HG03060 (cell line): ENCODE measurements around the gene IGF1R.

ENCODE experiments used
- ATAC-seq: cut with Tn5 transposase; IDR thresholded peaks from one replicate; pipeline ENCODE4 v1.9.1; 2021; ENCODE audit warnings: low read depth, moderate number of reproducible peaks; ENCODE audit not compliant: unreplicated experiment

Gene IGF1R

DNA sequence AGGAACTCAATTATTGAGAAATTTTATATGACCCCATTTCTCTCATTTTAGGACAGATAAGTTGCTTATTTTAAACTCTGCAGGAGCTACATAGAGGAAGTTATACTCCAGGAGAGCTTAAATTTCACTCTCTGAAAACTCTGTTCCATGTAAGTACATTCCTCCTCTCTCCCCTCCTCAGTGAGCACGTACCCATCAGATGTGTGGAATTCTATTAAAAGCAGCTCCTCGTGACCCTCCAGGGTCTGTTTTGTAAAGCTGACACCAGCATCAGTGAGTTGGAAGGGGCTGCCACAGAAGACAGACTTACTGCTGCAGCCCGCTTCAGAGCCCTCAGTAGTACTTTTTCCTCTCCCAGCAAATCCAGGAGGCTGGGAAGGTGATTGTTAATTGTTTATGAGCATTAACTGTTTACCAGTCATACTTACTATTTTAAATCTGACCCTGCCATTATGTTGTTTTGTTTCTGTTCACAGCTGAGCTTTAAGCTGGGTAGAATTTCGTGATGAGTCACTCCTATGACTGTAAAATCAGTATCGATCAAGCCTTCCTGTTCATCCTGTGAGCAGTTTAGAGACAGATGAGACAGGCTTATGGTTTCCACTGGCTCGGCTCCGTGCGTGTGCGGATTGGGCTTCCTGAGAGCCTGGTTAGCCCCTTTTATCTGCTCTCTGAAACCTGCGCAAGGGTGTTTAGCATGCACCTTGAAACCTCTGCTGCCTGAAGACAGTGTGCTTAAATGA is 20.4 kb downstream of the IGF1R start:
- ATAC-seq = peak; percentile 44

GRCh38 chr15:98669638-98670037 is 21.3 kb downstream of the IGF1R start:
- ATAC-seq = no peak

- no peak for ATAC-seq
Observed at GRCh38 chr15:98671060-98672008, 23.0 kb downstream of the IGF1R start.

- no peak for ATAC-seq
Observed at GRCh38 chr15:98673133-98673532, 24.8 kb downstream of the IGF1R start.

- ATAC-seq = no peak
Observed at GRCh38 chr15:98674336-98674735, 26.0 kb downstream of the IGF1R start.

DNA sequence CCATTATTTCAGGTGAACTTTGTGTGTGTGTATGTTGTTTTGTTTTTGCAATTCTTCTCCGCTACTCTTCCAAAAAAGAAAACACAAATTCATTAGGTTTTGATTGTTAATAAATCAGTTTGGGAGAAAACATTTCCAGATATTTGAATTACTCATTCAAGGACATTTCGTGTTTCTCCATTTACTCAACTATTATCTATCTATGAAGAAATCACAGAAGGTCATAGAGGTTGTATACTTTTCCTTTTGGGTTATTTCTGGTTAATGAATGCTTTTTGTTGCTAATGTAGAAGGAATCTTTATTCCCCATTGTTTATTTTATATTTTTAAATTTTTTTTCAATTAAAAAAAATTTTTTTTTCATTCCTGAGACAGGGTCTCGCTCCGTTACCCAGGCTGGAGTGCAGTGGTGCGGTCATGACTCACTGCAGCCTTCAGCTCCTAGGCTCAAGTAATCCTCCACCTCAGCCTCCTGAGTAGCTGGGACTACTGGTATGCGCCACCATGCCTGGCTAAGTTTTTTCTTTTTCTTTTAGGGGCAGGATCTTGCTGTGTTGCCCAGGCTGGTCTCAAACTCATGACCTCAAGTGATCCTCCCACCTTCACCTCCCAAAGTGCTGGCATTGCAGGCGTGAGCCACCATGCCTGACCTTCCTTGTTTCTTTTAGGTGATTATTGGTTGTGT is 28.4 kb downstream of the IGF1R start:
- ATAC-seq = no peak

GRCh38 chr15:98677345-98678059 is 29.2 kb downstream of the IGF1R start:
- no peak for ATAC-seq

- no peak for ATAC-seq
Observed at GRCh38 chr15:98678484-98678883, 30.1 kb downstream of the IGF1R start.

DNA sequence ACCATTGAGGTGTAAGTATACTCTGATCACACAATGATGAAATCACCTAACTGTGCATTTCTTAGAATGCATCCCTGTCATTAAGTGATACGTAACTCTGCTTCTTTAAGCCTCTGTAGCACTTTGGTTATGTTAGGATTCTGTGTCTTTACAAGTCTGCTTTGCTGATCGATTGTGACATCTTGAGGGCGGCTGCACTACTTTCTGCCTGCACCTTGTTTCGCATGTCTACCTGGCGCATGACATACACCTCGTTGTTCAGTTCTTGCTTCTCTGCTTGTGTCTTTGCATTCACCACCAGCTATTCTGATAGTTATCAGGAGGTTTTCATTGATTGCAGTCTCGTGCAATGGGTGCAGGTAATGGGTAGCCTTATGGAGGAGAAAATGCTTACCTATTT is 32.7 kb downstream of the IGF1R start:
- ATAC-seq = no peak

DNA sequence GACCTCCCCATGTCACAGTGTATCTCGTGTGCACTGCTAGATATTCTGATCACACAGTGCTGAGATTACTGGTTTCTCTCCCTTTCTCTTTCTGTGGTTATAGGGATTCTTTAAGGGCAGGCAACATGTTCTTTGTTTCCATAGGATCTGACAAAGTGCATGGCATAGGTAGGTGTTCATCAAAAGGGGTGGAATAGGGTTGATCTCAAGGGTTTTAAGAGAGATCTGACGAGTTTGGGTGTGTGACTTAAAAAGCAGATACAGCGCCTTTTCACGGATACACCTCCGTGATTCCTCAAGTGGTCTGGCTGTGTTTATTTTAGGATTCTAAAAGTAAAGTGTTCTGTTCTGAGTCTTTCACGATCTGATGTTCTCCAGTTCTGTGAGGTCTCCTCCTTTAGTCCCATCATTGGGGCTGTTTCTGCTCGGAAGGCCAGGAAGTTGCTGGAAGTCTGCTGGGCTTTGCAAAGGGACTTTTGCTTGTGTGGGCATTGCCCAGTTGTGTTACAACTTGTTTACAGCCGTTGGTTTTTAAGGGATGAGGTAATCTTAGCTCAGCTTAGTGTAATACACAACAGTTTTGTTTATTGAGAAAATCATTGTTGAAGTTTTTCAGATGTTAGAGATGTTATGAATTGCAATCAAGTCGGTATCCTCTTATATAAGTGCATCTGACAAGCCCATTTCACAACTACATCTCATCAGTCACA is 34.8 kb downstream of the IGF1R start:
- no peak for ATAC-seq

GRCh38 chr15:98683831-98684230 is 35.5 kb downstream of the IGF1R start:
- ATAC-seq = no peak

- no peak for ATAC-seq
Observed at GRCh38 chr15:98684436-98684835, 36.1 kb downstream of the IGF1R start.

DNA sequence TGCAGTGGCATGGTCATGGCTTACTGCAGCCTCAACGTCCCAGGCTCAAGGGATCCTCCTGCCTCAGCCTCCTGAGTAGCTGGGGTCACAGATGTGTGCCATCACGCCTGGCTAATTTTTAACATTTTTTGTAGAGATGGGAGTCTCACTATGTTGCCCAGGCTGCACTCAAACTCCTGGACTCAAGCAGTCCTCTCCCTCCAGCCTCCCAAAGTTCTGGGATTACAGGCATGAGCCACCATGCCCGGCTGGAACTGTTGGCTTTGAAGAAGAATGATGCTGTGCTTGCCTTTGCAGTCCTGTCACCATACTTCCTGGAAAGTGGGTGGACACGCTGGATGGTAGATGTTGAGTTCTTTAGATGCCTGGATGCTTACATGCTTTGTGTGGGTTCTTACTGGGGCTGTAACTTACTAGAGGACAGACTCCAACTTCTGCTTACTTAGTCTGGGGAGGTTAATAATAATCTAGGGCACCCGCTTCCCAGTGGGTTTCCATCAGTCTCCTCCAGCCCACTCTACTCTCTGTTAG is 36.7 kb downstream of the IGF1R start:
- no peak for ATAC-seq

DNA sequence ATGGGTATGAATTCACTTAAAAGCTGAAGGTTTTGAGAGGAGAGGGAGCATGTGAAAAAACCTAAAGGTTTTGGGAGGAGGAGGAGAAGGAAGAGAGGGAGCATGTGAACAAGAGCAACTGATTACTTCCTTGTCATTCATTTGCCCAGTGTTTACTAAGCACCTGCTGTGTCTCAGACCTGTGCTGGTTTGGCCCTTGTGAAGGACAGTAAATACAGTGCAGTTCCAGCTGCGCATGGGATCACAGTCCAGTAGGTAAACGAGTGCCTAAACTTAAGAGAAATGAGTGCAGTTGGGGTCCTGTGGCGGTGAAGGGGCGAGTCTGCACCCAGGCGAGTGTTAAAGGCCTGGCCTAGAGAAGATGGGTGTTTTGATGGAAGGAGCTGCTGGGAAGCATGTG is 38.6 kb downstream of the IGF1R start:
- no peak for ATAC-seq

GRCh38 chr15:98689431-98689861 is 41.1 kb downstream of the IGF1R start:
- no peak for ATAC-seq

DNA sequence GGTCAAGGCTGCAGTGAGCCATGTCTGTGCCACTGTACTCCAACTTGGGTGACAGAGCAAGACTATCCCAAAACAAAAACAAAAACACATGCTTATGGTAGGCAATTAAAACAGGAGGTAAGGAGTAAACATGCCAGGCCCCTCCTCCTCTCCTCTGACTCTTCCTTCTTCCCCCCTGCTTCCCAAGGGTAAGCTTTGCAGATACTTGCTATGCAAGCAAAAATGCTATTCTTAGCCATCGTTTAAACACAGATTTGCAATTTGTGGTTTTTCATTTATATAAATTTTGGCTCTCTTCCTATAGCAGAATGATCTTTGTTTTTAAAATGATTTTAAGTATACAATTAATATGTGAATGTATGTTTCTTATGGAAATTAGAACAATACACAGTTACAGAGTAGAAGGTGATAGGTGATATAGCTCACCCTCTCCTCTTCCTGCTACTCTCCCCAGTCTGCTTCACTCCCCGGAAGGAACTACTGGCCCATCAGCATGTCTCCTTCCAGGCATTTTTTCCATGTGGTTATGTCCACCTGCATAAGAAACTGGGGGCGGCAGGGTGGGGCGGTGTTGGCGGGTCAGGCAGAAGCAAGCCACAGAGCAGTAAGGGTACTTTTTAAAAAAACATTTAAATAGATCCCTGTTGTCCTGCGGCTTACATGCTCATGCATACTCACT is 42.1 kb downstream of the IGF1R start:
- ATAC-seq = no peak

DNA sequence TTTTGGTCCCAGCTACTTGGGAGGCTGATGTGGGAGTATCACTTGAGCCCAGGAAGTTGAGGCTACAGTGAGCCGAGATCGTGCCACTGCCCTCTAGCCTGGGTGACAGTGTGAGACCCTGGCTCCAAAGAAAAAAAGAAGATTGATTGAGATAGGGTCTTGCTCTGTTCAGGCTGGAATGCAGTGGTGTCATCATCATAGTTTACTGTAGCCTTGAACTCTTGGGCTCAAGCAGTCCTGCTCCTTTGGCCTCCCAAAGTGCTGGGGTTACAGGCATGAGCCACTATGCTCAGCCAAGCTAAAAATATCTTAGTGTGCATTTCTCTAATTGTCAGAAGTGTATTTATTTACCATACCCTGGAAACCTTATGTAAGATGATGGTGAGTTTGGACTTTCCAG is 43.9 kb downstream of the IGF1R start:
- no peak for ATAC-seq

GRCh38 chr15:98694161-98694560 is 45.8 kb downstream of the IGF1R start:
- ATAC-seq = no peak

DNA sequence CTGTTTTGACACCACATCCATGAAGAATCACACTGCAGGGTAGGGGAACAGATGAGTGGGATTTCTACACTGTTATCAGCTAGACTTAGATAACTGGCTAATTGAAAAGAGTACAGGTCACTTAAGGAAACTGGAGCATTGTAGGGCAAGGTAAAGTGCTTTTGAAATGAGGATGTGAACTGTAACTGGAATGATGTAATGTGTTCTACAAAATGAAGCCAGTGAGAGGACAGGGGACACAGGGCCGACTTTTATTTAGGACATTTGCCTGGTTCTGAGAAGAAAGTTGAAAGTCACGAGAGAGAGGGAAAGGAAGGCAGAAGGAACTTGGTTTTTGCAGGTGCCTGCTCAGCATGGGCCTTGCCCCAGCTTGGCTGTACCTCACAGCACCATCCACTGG is 50.5 kb downstream of the IGF1R start:
- no peak for ATAC-seq
